Lower leg skin (tissue), 3 donors: Measurements from ENCODE around the gene LIN52.

ENCODE experiments used
- CTCF ChIP-seq, 3 donors: fragments of 450-650 bp; IDR thresholded peaks; one replicate each; pipeline ENCODE4 v1.5.1; 2016; ENCODE audit warnings: antibody characterized with exemption in 3 of 3, mild to moderate bottlenecking in 3 of 3, moderate library complexity in 2 of 3
- POLR2A ChIP-seq, 2 donors: fragments of 450-650 bp; IDR thresholded peaks; one replicate each; pipeline ENCODE4 v1.6.1; 2016 to 2017; ENCODE audit warnings: antibody characterized with exemption in 2 of 2, mild to moderate bottlenecking in 1 of 2, moderate library complexity in 1 of 2

GRCh38 chr14:74179856-74180255 is 95.1 kb downstream of the LIN52 start:
- TF ChIP-seq CTCF (IDR thresholded peaks at IDR 0.05) (no peak), POLR2A (IDR thresholded peaks at IDR 0.05) (no peak)
